Suprapubic skin (tissue), 4 donors: ENCODE measurements around the gene GRIN2A. TPM values are rescaled to one million over a fixed set of nuclear protein-coding genes. Genes with fewer than 3 reads are reported as not detected.

Experiments
- DNase-seq, 2 donors: peaks; one replicate each; pipeline ENCODE4 v3.0.0-alpha.2; 2019; ENCODE audit warnings: low spot score in 2 of 2
- H3K27ac ChIP-seq: fragments of 200-600 bp; sonication (generic); one replicate; pipeline ENCODE4 v1.5.1; 2019
- H3K27me3 ChIP-seq: fragments of 200-600 bp; sonication (generic); one replicate; pipeline ENCODE4 v1.5.1; 2019
- H3K36me3 ChIP-seq: fragments of 200-600 bp; sonication (generic); one replicate; pipeline ENCODE4 v1.5.1; 2019
- H3K4me1 ChIP-seq: fragments of 200-600 bp; sonication (generic); one replicate; pipeline ENCODE4 v1.5.1; 2019
- H3K4me3 ChIP-seq: fragments of 200-600 bp; sonication (generic); one replicate; pipeline ENCODE4 v1.5.1; 2019; ENCODE audit warnings: mild to moderate bottlenecking
- H3K9me3 ChIP-seq: fragments of 200-600 bp; sonication (generic); one replicate; pipeline ENCODE4 v1.5.1; 2019
- EP300 ChIP-seq: sonication (generic); formaldehyde crosslinking; IDR thresholded peaks from one replicate; pipeline ENCODE4 v1.6.1; 2017; ENCODE audit warnings: antibody characterized with exemption
- POLR2A ChIP-seq, 2 donors: fragments of 450-650 bp; IDR thresholded peaks; one replicate each; pipeline ENCODE4 v1.6.1; 2017; ENCODE audit warnings: antibody characterized with exemption in 2 of 2, mild to moderate bottlenecking in 2 of 2, moderate library complexity in 2 of 2
- POLR2AphosphoS5 ChIP-seq, 3 donors: sonication (generic); formaldehyde crosslinking; IDR thresholded peaks; one replicate each; pipeline ENCODE4 v1.6.1; 2017; ENCODE audit warnings: antibody characterized with exemption in 3 of 3
- whole genome bisulfite sequencing: methylation state at CpG from one replicate; pipeline ENCODE4 v1.1.5; 2018; 5-methylcytosine and 5-hydroxymethylcytosine counted together
- total RNA-seq, 4 donors: library from RNA; depleted of rRNA; stranded (reverse); fragments of >200 nt; gene quantifications; one replicate each; pipeline ENCODE4 v1.1.0, GENCODE V29; 2016
- TF ChIP-seq, protein P1 (sequence below), 2 donors: fragments of 200-600 bp in 1 of 2; fragments of 450-650 bp in 1 of 2; sonication (generic) in 1 of 2; IDR thresholded peaks; one replicate each; pipeline ENCODE4 v1.5.1; 2016 to 2019; ENCODE audit warnings: antibody characterized with exemption in 2 of 2, mild to moderate bottlenecking in 1 of 2, moderate library complexity in 1 of 2

The GRIN2A gene
- total RNA-seq, 4 donors from 2014 or later: 0.08 to 5.4 (median 1.3) TPM

DNA sequence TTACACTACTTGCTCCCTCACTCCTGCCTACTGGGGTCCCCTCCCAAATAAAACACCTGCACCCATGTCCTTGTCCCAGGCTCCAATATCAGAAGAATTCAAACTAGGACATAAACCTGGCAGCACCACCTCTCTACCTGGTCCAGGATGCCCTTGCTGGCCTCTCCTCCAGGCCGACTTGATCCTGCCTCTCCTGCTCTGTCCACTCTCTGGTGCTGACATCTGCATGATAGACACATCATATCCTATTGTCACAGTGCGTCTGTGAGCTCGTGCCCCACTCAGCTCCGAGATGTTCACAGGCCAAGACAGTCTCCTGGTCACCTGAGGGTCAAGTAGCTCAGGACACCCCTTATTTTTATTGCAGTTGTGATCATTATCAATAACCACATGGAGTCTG lies 31.5 kb upstream of the GRIN2A start:
- Histone ChIP-seq H3K27me3 (peaks cover 3% of the 10 kb centered on the region), H3K36me3 (no peaks in the 10 kb centered on the region), H3K4me3 (no peak overlapping the region), H3K27ac (no peak overlapping the region), H3K9me3 (no peaks in the 10 kb centered on the region), H3K4me1 (peaks cover 10% of the 10 kb centered on the region)
- WGBS: 76% methylated on average over 4 of the region's 4 CpGs
- TF ChIP-seq, protein P1, sequence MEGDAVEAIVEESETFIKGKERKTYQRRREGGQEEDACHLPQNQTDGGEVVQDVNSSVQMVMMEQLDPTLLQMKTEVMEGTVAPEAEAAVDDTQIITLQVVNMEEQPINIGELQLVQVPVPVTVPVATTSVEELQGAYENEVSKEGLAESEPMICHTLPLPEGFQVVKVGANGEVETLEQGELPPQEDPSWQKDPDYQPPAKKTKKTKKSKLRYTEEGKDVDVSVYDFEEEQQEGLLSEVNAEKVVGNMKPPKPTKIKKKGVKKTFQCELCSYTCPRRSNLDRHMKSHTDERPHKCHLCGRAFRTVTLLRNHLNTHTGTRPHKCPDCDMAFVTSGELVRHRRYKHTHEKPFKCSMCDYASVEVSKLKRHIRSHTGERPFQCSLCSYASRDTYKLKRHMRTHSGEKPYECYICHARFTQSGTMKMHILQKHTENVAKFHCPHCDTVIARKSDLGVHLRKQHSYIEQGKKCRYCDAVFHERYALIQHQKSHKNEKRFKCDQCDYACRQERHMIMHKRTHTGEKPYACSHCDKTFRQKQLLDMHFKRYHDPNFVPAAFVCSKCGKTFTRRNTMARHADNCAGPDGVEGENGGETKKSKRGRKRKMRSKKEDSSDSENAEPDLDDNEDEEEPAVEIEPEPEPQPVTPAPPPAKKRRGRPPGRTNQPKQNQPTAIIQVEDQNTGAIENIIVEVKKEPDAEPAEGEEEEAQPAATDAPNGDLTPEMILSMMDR (IDR thresholded peaks at IDR 0.05): no peak
- TF ChIP-seq POLR2A (IDR thresholded peaks at IDR 0.05): no peak
- no peak for DNase-seq

- no peaks in the 10 kb centered on the region for H3K36me3 ChIP-seq
- TF ChIP-seq EP300: no peak
- TF ChIP-seq, protein P1 (IDR thresholded peaks at IDR 0.05): no peak
- TF ChIP-seq POLR2AphosphoS5 (IDR thresholded peaks at IDR 0.05): no peak
- no peak for TF ChIP-seq POLR2A (IDR thresholded peaks at IDR 0.05)
- H3K9me3 ChIP-seq: no peaks in the 10 kb centered on the region
- H3K4me1 ChIP-seq: peaks cover 10% of the 10 kb centered on the region
- DNase-seq: no peak
- H3K4me3 ChIP-seq: no peak overlapping the region
- no peak overlapping the region for H3K27ac ChIP-seq
- no peaks in the 10 kb centered on the region for H3K27me3 ChIP-seq
- 28% methylated on average over 6 of the region's 6 CpGs for WGBS
Measured at GRCh38 chr16:10210944-10211343, 28.7 kb upstream of the GRIN2A start.

DNA sequence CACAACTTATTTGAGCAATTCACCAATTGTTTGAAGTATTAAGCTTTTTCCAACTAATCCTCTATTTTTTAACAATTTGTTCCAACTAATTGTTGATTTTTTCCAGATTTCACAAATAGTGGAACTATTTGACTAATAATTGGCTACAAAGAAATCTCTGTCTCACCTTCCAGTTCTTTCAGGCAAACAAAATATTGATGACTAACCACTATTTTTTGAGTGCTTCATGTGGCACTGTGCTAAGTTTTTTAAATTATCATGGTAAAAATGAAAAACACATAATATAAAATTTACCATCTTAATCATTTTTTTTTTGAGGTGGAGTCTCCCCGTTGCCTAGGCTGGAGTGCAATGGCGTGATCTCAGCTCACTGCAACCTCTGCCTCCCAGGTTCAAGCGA lies 24.6 kb upstream of the GRIN2A start:
- H3K27ac ChIP-seq: no peak overlapping the region
- WGBS: 94% methylated on average over 3 of the region's 3 CpGs
- no peaks in the 10 kb centered on the region for H3K36me3 ChIP-seq
- no peak overlapping the region for H3K4me3 ChIP-seq
- TF ChIP-seq, protein P1 (IDR thresholded peaks at IDR 0.05): no peak
- TF ChIP-seq POLR2AphosphoS5 (IDR thresholded peaks at IDR 0.05): no peak
- no peak for TF ChIP-seq EP300
- no peak for TF ChIP-seq POLR2A (IDR thresholded peaks at IDR 0.05)
- no peaks in the 10 kb centered on the region for H3K9me3 ChIP-seq
- DNase-seq: no peak
- no peaks in the 10 kb centered on the region for H3K27me3 ChIP-seq
- H3K4me1 ChIP-seq: peaks cover 10% of the 10 kb centered on the region

DNA sequence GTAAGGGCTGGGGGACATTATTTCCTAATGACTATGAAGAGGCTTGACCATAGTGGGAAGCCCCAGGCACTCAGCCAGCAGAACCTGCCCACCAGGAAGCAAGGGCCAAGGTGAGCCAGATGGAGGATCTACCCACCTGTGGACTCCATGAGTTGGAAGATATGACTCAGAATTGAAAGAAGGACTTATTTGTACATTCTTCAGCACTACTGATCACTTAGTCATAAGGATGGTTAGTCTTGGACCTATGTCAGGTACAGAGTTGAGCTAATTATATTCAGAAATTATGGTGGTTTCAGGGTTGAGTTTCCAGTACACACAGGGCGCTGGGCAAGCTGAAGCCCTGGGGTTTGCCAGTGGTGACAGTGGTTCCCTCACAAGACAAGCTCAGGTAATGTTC lies 24.0 kb upstream of the GRIN2A start:
- Histone ChIP-seq H3K36me3 (no peaks in the 10 kb centered on the region), H3K27me3 (no peaks in the 10 kb centered on the region), H3K9me3 (no peaks in the 10 kb centered on the region), H3K4me1 (peaks cover 10% of the 10 kb centered on the region), H3K27ac (no peak overlapping the region), H3K4me3 (no peak overlapping the region)
- DNase-seq: no peak
- WGBS: 88% methylated on average over 1 of the region's 1 CpG
- TF ChIP-seq POLR2A (IDR thresholded peaks at IDR 0.05) (no peak), POLR2AphosphoS5 (IDR thresholded peaks at IDR 0.05) (no peak), EP300 (no peak)
- TF ChIP-seq, protein P1 (IDR thresholded peaks at IDR 0.05): no peak

- H3K9me3 ChIP-seq: no peaks in the 10 kb centered on the region
- TF ChIP-seq POLR2A (IDR thresholded peaks at IDR 0.05): no peak
- H3K27ac ChIP-seq: no peak overlapping the region
- DNase-seq: no peak
- H3K4me1 ChIP-seq: peaks cover 7% of the 10 kb centered on the region
- WGBS: 90% methylated on average over 7 of the region's 7 CpGs
- H3K4me3 ChIP-seq: no peak overlapping the region
- no peaks in the 10 kb centered on the region for H3K27me3 ChIP-seq
- H3K36me3 ChIP-seq: no peaks in the 10 kb centered on the region
Measured at GRCh38 chr16:10205688-10206087, 23.5 kb upstream of the GRIN2A start.

DNA sequence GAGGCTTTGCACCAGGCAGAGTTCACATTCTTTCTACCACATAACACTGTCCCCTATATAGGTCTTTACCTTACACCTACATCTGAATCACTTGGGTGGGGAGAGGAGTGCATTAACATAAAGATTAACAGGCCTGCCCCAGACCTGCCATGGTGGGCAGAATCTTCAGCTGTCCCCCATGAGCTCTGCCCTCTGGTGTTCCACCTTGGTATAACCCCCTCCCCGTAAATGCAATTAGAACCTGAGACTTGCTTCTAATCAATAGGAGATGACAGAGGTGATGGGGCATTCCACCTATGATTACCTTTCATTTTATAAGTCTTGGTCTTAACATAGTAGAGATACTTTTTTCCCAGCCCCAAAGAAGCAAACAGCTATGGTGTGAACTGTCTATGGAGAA lies 20.4 kb upstream of the GRIN2A start:
- no peaks in the 10 kb centered on the region for H3K9me3 ChIP-seq
- H3K27me3 ChIP-seq: no peaks in the 10 kb centered on the region
- no peak for DNase-seq
- no peaks in the 10 kb centered on the region for H3K4me1 ChIP-seq
- no peak overlapping the region for H3K27ac ChIP-seq
- WGBS: 92% methylated on average over 1 of the region's 1 CpG
- TF ChIP-seq POLR2AphosphoS5 (IDR thresholded peaks at IDR 0.05) (no peak), POLR2A (IDR thresholded peaks at IDR 0.05) (no peak), EP300 (no peak)
- TF ChIP-seq, protein P1 (IDR thresholded peaks at IDR 0.05): no peak
- no peak overlapping the region for H3K4me3 ChIP-seq
- H3K36me3 ChIP-seq: no peaks in the 10 kb centered on the region
